SU-DHL-6 (cell line): ENCODE data around the gene LAMA2.

ENCODE experiments used
- EZH2phosphoT487 ChIP-seq: fragments of 200-600 bp; sonication (generic), shearing (Covaris generic); conservative IDR thresholded peaks from 2 replicates; pipeline ENCODE4 v1.6.1; 2018; ENCODE audit warnings: mild to moderate bottlenecking, antibody characterized with exemption, low read length, moderate library complexity, mixed read lengths
- TF ChIP-seq, protein P1 (sequence below): fragments of 200-600 bp; sonication (generic); IDR thresholded peaks from one replicate; pipeline ENCODE4 v1.5.1; 2017; ENCODE audit warnings: antibody characterized with exemption, mild to moderate bottlenecking, low read length, moderate library complexity; ENCODE audit not compliant: insufficient read depth, poor library complexity, severe bottlenecking

GRCh38 chr6:129240492-129240853 is 357.5 kb downstream of the LAMA2 start:
- TF ChIP-seq, protein P1, sequence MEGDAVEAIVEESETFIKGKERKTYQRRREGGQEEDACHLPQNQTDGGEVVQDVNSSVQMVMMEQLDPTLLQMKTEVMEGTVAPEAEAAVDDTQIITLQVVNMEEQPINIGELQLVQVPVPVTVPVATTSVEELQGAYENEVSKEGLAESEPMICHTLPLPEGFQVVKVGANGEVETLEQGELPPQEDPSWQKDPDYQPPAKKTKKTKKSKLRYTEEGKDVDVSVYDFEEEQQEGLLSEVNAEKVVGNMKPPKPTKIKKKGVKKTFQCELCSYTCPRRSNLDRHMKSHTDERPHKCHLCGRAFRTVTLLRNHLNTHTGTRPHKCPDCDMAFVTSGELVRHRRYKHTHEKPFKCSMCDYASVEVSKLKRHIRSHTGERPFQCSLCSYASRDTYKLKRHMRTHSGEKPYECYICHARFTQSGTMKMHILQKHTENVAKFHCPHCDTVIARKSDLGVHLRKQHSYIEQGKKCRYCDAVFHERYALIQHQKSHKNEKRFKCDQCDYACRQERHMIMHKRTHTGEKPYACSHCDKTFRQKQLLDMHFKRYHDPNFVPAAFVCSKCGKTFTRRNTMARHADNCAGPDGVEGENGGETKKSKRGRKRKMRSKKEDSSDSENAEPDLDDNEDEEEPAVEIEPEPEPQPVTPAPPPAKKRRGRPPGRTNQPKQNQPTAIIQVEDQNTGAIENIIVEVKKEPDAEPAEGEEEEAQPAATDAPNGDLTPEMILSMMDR, result no peak
- no peak for TF ChIP-seq EZH2phosphoT487
